ENCODE results near the gene EOLA1.
"Not testable (repeated sequence)": the region's sequence is repeated elsewhere in the genome, so short reads cannot be mapped to it uniquely, and the experiment has no call there.

EOLA1 gene

GRCh38 chrX:149540621-149541520 lies at the start of gene EOLA1:
EOLA1 (plus strand) TSS chrX:149541012; CDS start chrX:149545631, 4,619 bp downstream.
- DNase-seq: peak; percentile 85

- DNase-seq: no peak
These were observed 49.0 kb upstream of the EOLA1 start for GRCh38 chrX:149491812-149492211.

- no peak for DNase-seq
These were observed 46.9 kb upstream of the EOLA1 start for GRCh38 chrX:149493567-149494562.

- no peak for DNase-seq
These were observed 45.8 kb upstream of the EOLA1 start for GRCh38 chrX:149494844-149495565.

GRCh38 chrX:149495573-149496071 lies 45.2 kb upstream of the EOLA1 start:
- no peak for DNase-seq

- no peak for DNase-seq
These were observed 43.8 kb upstream of the EOLA1 start for GRCh38 chrX:149497054-149497453.

- no peak for DNase-seq
These were observed 43.2 kb upstream of the EOLA1 start for GRCh38 chrX:149497626-149498025.

- DNase-seq: no peak
These were observed 42.0 kb upstream of the EOLA1 start for GRCh38 chrX:149498767-149499166.

- no peak for DNase-seq
These were observed 41.0 kb upstream of the EOLA1 start for GRCh38 chrX:149499766-149500165.

- DNase-seq: not testable (repeated sequence)
These were observed 37.9 kb upstream of the EOLA1 start for GRCh38 chrX:149502923-149503322.

- peak; percentile 53 for DNase-seq
These were observed 37.4 kb upstream of the EOLA1 start for GRCh38 chrX:149503446-149503845.

GRCh38 chrX:149504226-149504914 lies 36.4 kb upstream of the EOLA1 start:
- peak; percentile 52 for DNase-seq

- DNase-seq: peak; percentile 78
These were observed 35.7 kb upstream of the EOLA1 start, which contains the start of gene IDS for GRCh38 chrX:149504915-149505651. IDS (minus strand) TSS chrX:149505306; CDS start chrX:149505137, 169 bp downstream.

GRCh38 chrX:149505671-149506070 lies 35.1 kb upstream of the EOLA1 start:
- DNase-seq: no peak

- no peak for DNase-seq
These were observed 34.5 kb upstream of the EOLA1 start for GRCh38 chrX:149506349-149506748.

GRCh38 chrX:149508467-149508866 lies 32.3 kb upstream of the EOLA1 start:
- no peak for DNase-seq

- no peak for DNase-seq
These were observed 30.4 kb upstream of the EOLA1 start for GRCh38 chrX:149510386-149510785.

- DNase-seq: no peak
These were observed 29.7 kb upstream of the EOLA1 start for GRCh38 chrX:149511081-149511480.

GRCh38 chrX:149512225-149512885 lies 28.5 kb upstream of the EOLA1 start:
- DNase-seq: peak; percentile 54

GRCh38 chrX:149513825-149514428 lies 26.9 kb upstream of the EOLA1 start:
- no peak for DNase-seq
